WERI-Rb-1 (cell line): Measurements from ENCODE around the gene NAALADL2.

Source experiments
- DNase-seq: peaks from one replicate; pipeline ENCODE4 v3.0.0-alpha.2; 2020
- H3K27ac ChIP-seq: fragments of 250-450 bp; sonication (Bioruptor Pico); 2 replicates; pipeline ENCODE4 v1.5.1; 2020; ENCODE audit warnings: mild to moderate bottlenecking, moderate library complexity
- H3K27me3 ChIP-seq: fragments of 250-450 bp; sonication (Bioruptor Pico); 2 replicates; pipeline ENCODE4 v1.5.1; 2021; ENCODE audit warnings: mild to moderate bottlenecking, low read depth, moderate library complexity; ENCODE audit not compliant: insufficient read depth, severe bottlenecking
- H3K36me3 ChIP-seq: fragments of 250-450 bp; sonication (Bioruptor Pico); 2 replicates; pipeline ENCODE4 v1.5.1; 2020; ENCODE audit warnings: mild to moderate bottlenecking, moderate library complexity
- H3K4me3 ChIP-seq: 2 replicates; pipeline ENCODE4 v1.5.1; 2011; ENCODE audit warnings: low read depth, mild to moderate bottlenecking, control low read depth, low read length
- H3K9me3 ChIP-seq: fragments of 250-450 bp; sonication (Bioruptor Pico); 2 replicates; pipeline ENCODE4 v1.5.1; 2021; ENCODE audit warnings: mild to moderate bottlenecking, moderate library complexity; ENCODE audit not compliant: severe bottlenecking
- CTCF ChIP-seq: IDR thresholded peaks from 2 replicates; pipeline ENCODE4 v1.5.1; 2011; ENCODE audit warnings: low read depth, mild to moderate bottlenecking, control low read depth, inconsistent platforms, low read length

NAALADL2 gene

GRCh38 chr3:175489406-175489805 lies 630.3 kb downstream of the NAALADL2 start:
- Histone ChIP-seq H3K4me3 (no peak overlapping the region), H3K27ac (no peak overlapping the region), H3K9me3 (no peaks in the 10 kb centered on the region), H3K36me3 (no peaks in the 10 kb centered on the region), H3K27me3 (no peaks in the 10 kb centered on the region)
- TF ChIP-seq CTCF: no peak
- no peak for DNase-seq

GRCh38 chr3:175493301-175493700 lies 634.2 kb downstream of the NAALADL2 start:
- no peak overlapping the region for H3K4me3 ChIP-seq
- no peaks in the 10 kb centered on the region for H3K27me3 ChIP-seq
- DNase-seq: no peak
- H3K9me3 ChIP-seq: no peaks in the 10 kb centered on the region
- no peak for TF ChIP-seq CTCF
- H3K27ac ChIP-seq: no peak overlapping the region
- H3K36me3 ChIP-seq: no peaks in the 10 kb centered on the region

GRCh38 chr3:175495331-175495730 lies 636.2 kb downstream of the NAALADL2 start:
- no peak for DNase-seq
- H3K36me3 ChIP-seq: no peaks in the 10 kb centered on the region
- no peak overlapping the region for H3K27ac ChIP-seq
- no peaks in the 10 kb centered on the region for H3K9me3 ChIP-seq
- TF ChIP-seq CTCF: no peak
- H3K4me3 ChIP-seq: no peak overlapping the region
- H3K27me3 ChIP-seq: no peaks in the 10 kb centered on the region

GRCh38 chr3:175502155-175502554 lies 643.0 kb downstream of the NAALADL2 start:
- Histone ChIP-seq H3K9me3 (no peaks in the 10 kb centered on the region), H3K36me3 (no peaks in the 10 kb centered on the region), H3K27me3 (no peaks in the 10 kb centered on the region), H3K27ac (no peak overlapping the region), H3K4me3 (no peak overlapping the region)
- TF ChIP-seq CTCF: no peak
- no peak for DNase-seq

GRCh38 chr3:175511219-175511785 lies 652.2 kb downstream of the NAALADL2 start:
- DNase-seq: no peak

More at GRCh38 chr3:175511219-175511785, 652.2 kb downstream of the NAALADL2 start:
- Histone ChIP-seq H3K36me3 (no peaks in the 10 kb centered on the region), H3K4me3 (no peak overlapping the region), H3K9me3 (no peaks in the 10 kb centered on the region), H3K27me3 (no peaks in the 10 kb centered on the region), H3K27ac (no peak overlapping the region)
- TF ChIP-seq CTCF: no peak
